ENCODE measurements around the gene CACNA2D4. TPM values are rescaled to one million over a fixed set of nuclear protein-coding genes. Genes with fewer than 3 reads are reported as not detected.

Gene CACNA2D4
- total and polyA plus RNA-seq, 2 experiments from 2014 or later: 0.23 TPM; not detected in 1

DNA sequence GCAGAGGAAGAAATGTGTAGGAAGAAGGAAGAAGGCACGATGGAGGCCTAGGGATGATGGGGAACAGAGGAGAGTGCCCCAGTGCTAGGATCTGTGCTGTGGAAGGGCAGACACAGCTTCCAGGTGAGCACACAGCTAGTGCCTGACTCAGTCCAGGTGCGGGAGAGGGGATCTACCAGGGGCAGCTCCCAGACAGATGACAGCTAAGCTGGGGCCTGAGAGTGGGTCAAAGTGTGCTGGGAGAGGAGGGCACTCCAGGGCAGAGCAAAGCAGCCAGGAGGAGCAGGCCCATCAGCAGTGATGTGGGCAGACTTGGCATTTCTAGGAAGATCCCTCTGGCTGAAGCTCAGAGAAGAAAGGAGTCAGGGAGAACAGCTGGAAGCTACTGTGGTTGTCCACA, 61.4 kb downstream of the CACNA2D4 start:
- Histone ChIP-seq H3K4me3 (no peak overlapping the region), H3K4me2 (ENCODE audit: unreplicated experiment) (no peak overlapping the region), H3K4me1 (ENCODE audit: insufficient read depth) (no peaks in the 10 kb centered on the region), H2AFZ (no peak overlapping the region), H3K9me2 (ENCODE audit: insufficient read depth) (no peaks in the 10 kb centered on the region), H3F3A (ENCODE audit: insufficient read depth) (no peaks in the 10 kb centered on the region), H4K20me1 (ENCODE audit: insufficient read depth) (no peaks in the 10 kb centered on the region), H3K9me3 (ENCODE audit: low read depth) (no peaks in the 10 kb centered on the region), H3K9ac (no peak overlapping the region), H3K27ac (no peak overlapping the region), H3K27me3 (replicated peaks; ENCODE audit: insufficient read depth) (peaks cover 8% of the 10 kb centered on the region), H3K36me3 (ENCODE audit: low read depth) (no peaks in the 10 kb centered on the region), H3K79me2 (ENCODE audit: insufficient read depth) (no peaks in the 10 kb centered on the region)
- DNase-seq: no peak
- TF ChIP-seq EZH2 (IDR thresholded peaks at IDR 0.05; ENCODE audit: insufficient read depth, poor library complexity, severe bottlenecking): no peak
- TF ChIP-seq EZH2phosphoT487 (IDR thresholded peaks at IDR 0.05; ENCODE audit: insufficient read depth, low read depth): no peak
- 21 to 23% methylated on average over 2 of the region's 2 CpGs for whole genome bisulfite sequencing, 2 experiments (ENCODE audit: low coverage in 1 of 2, low lambda C conversion rate in 2 of 2, missing lambda C conversion rate in 2 of 2)
- in situ Hi-C loops (cut with MboI): no loop called here

GRCh38 chr12:1855241-1855640, 63.2 kb downstream of the CACNA2D4 start:
- peak; percentile 43 for DNase-seq
- Histone ChIP-seq H3K27ac (no peak overlapping the region), H3K4me2 (ENCODE audit: unreplicated experiment) (no peak overlapping the region), H3K36me3 (ENCODE audit: low read depth) (no peaks in the 10 kb centered on the region), H3K9ac (no peak overlapping the region), H3F3A (ENCODE audit: insufficient read depth) (peaks cover 10% of the 10 kb centered on the region), H2AFZ (no peak overlapping the region), H3K9me3 (ENCODE audit: low read depth) (no peaks in the 10 kb centered on the region), H3K4me3 (no peak overlapping the region), H4K20me1 (ENCODE audit: insufficient read depth) (no peaks in the 10 kb centered on the region), H3K79me2 (ENCODE audit: insufficient read depth) (no peaks in the 10 kb centered on the region), H3K9me2 (ENCODE audit: insufficient read depth) (no peaks in the 10 kb centered on the region), H3K4me1 (ENCODE audit: insufficient read depth) (no peaks in the 10 kb centered on the region; the same call in 1 of the 2 replicates), H3K27me3 (replicated peaks; ENCODE audit: insufficient read depth) (peaks cover 8% of the 10 kb centered on the region)
- TF ChIP-seq EZH2 (IDR thresholded peaks at IDR 0.05; ENCODE audit: insufficient read depth, poor library complexity, severe bottlenecking) (no peak), EZH2phosphoT487 (IDR thresholded peaks at IDR 0.05; ENCODE audit: insufficient read depth, low read depth) (no peak)
- WGBS, 2 experiments (ENCODE audit: low coverage in 1 of 2, low lambda C conversion rate in 2 of 2, missing lambda C conversion rate in 2 of 2): 14 to 20% methylated on average over 3 of the region's 3 CpGs
- in situ Hi-C loops (cut with MboI): no loop called here

- H3K9ac ChIP-seq: no peak overlapping the region
- no peaks in the 10 kb centered on the region for H3K9me3 ChIP-seq (ENCODE audit: low read depth)
- DNase-seq: no peak
- H3K27me3 ChIP-seq (replicated peaks; ENCODE audit: insufficient read depth): peaks cover 7% of the 10 kb centered on the region
- H3K9me2 ChIP-seq (ENCODE audit: insufficient read depth): no peaks in the 10 kb centered on the region
- H3F3A ChIP-seq (ENCODE audit: insufficient read depth): peaks cover 10% of the 10 kb centered on the region
- H3K4me3 ChIP-seq: no peak overlapping the region
- H3K4me1 ChIP-seq (ENCODE audit: insufficient read depth): no peaks in the 10 kb centered on the region; the same call in 1 of the 2 replicates
- no peak overlapping the region for H3K27ac ChIP-seq
- no peak overlapping the region for H2AFZ ChIP-seq
- TF ChIP-seq EZH2phosphoT487 (IDR thresholded peaks at IDR 0.05; ENCODE audit: insufficient read depth, low read depth): no peak
- no peak for TF ChIP-seq EZH2 (IDR thresholded peaks at IDR 0.05; ENCODE audit: insufficient read depth, poor library complexity, severe bottlenecking)
- H3K4me2 ChIP-seq (ENCODE audit: unreplicated experiment): no peak overlapping the region
- H3K36me3 ChIP-seq (ENCODE audit: low read depth): no peaks in the 10 kb centered on the region
- H3K79me2 ChIP-seq (ENCODE audit: insufficient read depth): no peaks in the 10 kb centered on the region
- no peaks in the 10 kb centered on the region for H4K20me1 ChIP-seq (ENCODE audit: insufficient read depth)
- in situ Hi-C loops (cut with MboI): no loop called here
- 45 to 57% methylated on average over 8 of the region's 8 CpGs for WGBS, 2 experiments (ENCODE audit: low coverage in 1 of 2, low lambda C conversion rate in 2 of 2, missing lambda C conversion rate in 2 of 2)
Measured at GRCh38 chr12:1853716-1854115, 64.7 kb downstream of the CACNA2D4 start.

DNA sequence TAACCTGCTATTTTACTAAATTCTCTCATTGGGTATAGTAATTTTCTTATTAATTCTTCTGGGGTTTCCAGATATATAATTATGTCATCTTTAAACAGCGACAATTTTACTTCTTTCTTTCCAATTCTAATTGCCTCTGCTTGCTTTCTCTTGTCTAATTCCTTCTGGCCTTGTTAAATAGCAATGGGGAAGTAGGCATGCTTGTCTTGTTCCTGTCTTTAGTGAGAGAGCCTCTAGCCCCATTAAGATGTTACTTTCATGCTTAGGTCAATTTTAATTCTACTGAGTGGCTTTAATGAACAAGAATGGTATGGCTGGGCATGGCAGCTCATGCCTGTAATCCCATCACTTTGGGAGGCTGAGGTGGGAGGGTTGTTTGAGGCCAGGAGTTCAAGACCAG, 66.4 kb downstream of the CACNA2D4 start:
- Histone ChIP-seq H3K27ac (no peak overlapping the region), H3K4me3 (no peak overlapping the region), H3K9ac (no peak overlapping the region), H3K79me2 (ENCODE audit: insufficient read depth) (no peaks in the 10 kb centered on the region), H3K4me1 (ENCODE audit: insufficient read depth) (no peaks in the 10 kb centered on the region; the same call in 1 of the 2 replicates), H2AFZ (no peak overlapping the region), H3K9me2 (ENCODE audit: insufficient read depth) (no peaks in the 10 kb centered on the region), H3K36me3 (ENCODE audit: low read depth) (no peaks in the 10 kb centered on the region), H3K27me3 (replicated peaks; ENCODE audit: insufficient read depth) (peaks cover 22% of the 10 kb centered on the region), H3K9me3 (ENCODE audit: low read depth) (no peaks in the 10 kb centered on the region), H4K20me1 (ENCODE audit: insufficient read depth) (no peaks in the 10 kb centered on the region), H3F3A (ENCODE audit: insufficient read depth) (peaks cover 10% of the 10 kb centered on the region), H3K4me2 (ENCODE audit: unreplicated experiment) (no peak overlapping the region)
- no peak for TF ChIP-seq EZH2phosphoT487 (IDR thresholded peaks at IDR 0.05; ENCODE audit: insufficient read depth, low read depth)
- TF ChIP-seq EZH2 (IDR thresholded peaks at IDR 0.05; ENCODE audit: insufficient read depth, poor library complexity, severe bottlenecking): no peak
- DNase-seq: no peak
- in situ Hi-C loops (cut with MboI): no loop called here
- WGBS, 2 experiments (ENCODE audit: low coverage in 1 of 2, low lambda C conversion rate in 2 of 2, missing lambda C conversion rate in 2 of 2): 36 to 45% methylated on average over 1 of the region's 1 CpG
